ENCODE results near the gene MLLT11.

MLLT11 gene

GRCh38 chr1:151060007-151060656 is at the start of gene MLLT11:
TSS of gene MLLT11 (plus strand) at chr1:151060397. CDS start at chr1:151067225, 6,828 bp downstream.
- peak; percentile 56 to 60 for DNase-seq
- TF ChIP-seq POLR2A (IDR thresholded peaks at IDR 0.05; ENCODE audit: low read length) = no peak
- no peak for TF ChIP-seq GATA1 (IDR thresholded peaks at IDR 0.05; ENCODE audit: low read depth, low read length)

- TF ChIP-seq POLR2A (IDR thresholded peaks at IDR 0.05; ENCODE audit: low read length) (no peak), GATA1 (IDR thresholded peaks at IDR 0.05; ENCODE audit: low read depth, low read length) (no peak)
- no peak for DNase-seq
Observed at GRCh38 chr1:151011154-151011850, 48.9 kb upstream of the MLLT11 start.

- TF ChIP-seq GATA1 (IDR thresholded peaks at IDR 0.05; ENCODE audit: low read depth, low read length) (no peak), POLR2A (IDR thresholded peaks at IDR 0.05; ENCODE audit: low read length) (no peak)
- DNase-seq = no peak
Observed at GRCh38 chr1:151012684-151013471, 47.3 kb upstream of the MLLT11 start.

- DNase-seq = peak; percentile 75 to 81
- no peak for TF ChIP-seq GATA1 (IDR thresholded peaks at IDR 0.05; ENCODE audit: low read depth, low read length)
Observed at GRCh38 chr1:151013518-151013917, 46.7 kb upstream of the MLLT11 start.

- no peak for TF ChIP-seq GATA1 (IDR thresholded peaks at IDR 0.05; ENCODE audit: low read depth, low read length)
- TF ChIP-seq POLR2A (IDR thresholded peaks at IDR 0.05; ENCODE audit: low read length) = no peak
- DNase-seq = peak; percentile 82 to 88
Observed at GRCh38 chr1:151024540-151025146, 35.6 kb upstream of the MLLT11 start.

GRCh38 chr1:151026460-151026859 is 33.7 kb upstream of the MLLT11 start:
- TF ChIP-seq POLR2A (IDR thresholded peaks at IDR 0.05; ENCODE audit: low read length) (no peak), GATA1 (IDR thresholded peaks at IDR 0.05; ENCODE audit: low read depth, low read length) (no peak)
- DNase-seq = no peak

GRCh38 chr1:151032164-151032563 is 28.0 kb upstream of the MLLT11 start:
- no peak for DNase-seq
- TF ChIP-seq POLR2A (IDR thresholded peaks at IDR 0.05; ENCODE audit: low read length) (no peak), GATA1 (IDR thresholded peaks at IDR 0.05; ENCODE audit: low read depth, low read length) (no peak)

GRCh38 chr1:151035167-151035566 is 25.0 kb upstream of the MLLT11 start:
- DNase-seq = no peak

GRCh38 chr1:151036356-151036755 is 23.8 kb upstream of the MLLT11 start, which contains the start of gene BNIPL:
TSS of gene BNIPL (plus strand) at chr1:151036586. CDS start at chr1:151036726, 140 bp downstream.
- TF ChIP-seq GATA1 (IDR thresholded peaks at IDR 0.05; ENCODE audit: low read depth, low read length) (no peak), POLR2A (IDR thresholded peaks at IDR 0.05; ENCODE audit: low read length) (no peak)
- no peak for DNase-seq

More at GRCh38 chr1:151035167-151035566, 25.0 kb upstream of the MLLT11 start:
- TF ChIP-seq GATA1 (IDR thresholded peaks at IDR 0.05; ENCODE audit: low read depth, low read length) (no peak), POLR2A (IDR thresholded peaks at IDR 0.05; ENCODE audit: low read length) (no peak)

- DNase-seq = no peak
- TF ChIP-seq POLR2A (IDR thresholded peaks at IDR 0.05; ENCODE audit: low read length) (no peak), GATA1 (IDR thresholded peaks at IDR 0.05; ENCODE audit: low read depth, low read length) (no peak)
Observed at GRCh38 chr1:151037032-151037431, 23.2 kb upstream of the MLLT11 start.

- DNase-seq = peak; percentile 22 to 76
- TF ChIP-seq POLR2A (IDR thresholded peaks at IDR 0.05; ENCODE audit: low read length) (no peak), GATA1 (IDR thresholded peaks at IDR 0.05; ENCODE audit: low read depth, low read length) (no peak)
Observed at GRCh38 chr1:151039521-151039920, 20.7 kb upstream of the MLLT11 start.

- no peak for DNase-seq
Observed at GRCh38 chr1:151043163-151043562, 17.0 kb upstream of the MLLT11 start.

GRCh38 chr1:151047591-151047924 is 12.6 kb upstream of the MLLT11 start, which contains the start of gene C1orf56:
TSS of gene C1orf56 (plus strand) at chr1:151047751. CDS start at chr1:151047848, 97 bp downstream.
- TF ChIP-seq GATA1 (IDR thresholded peaks at IDR 0.05; ENCODE audit: low read depth, low read length) = no peak
- TF ChIP-seq POLR2A (IDR thresholded peaks at IDR 0.05; ENCODE audit: low read length) = peak; percentile 41
- DNase-seq = peak; percentile 70 to 72

More at GRCh38 chr1:151043163-151043562, 17.0 kb upstream of the MLLT11 start:
- TF ChIP-seq POLR2A (IDR thresholded peaks at IDR 0.05; ENCODE audit: low read length) (no peak), GATA1 (IDR thresholded peaks at IDR 0.05; ENCODE audit: low read depth, low read length) (no peak)
